ENCODE measurements around the gene PIGT.

PIGT gene

GRCh38 chr20:45415822-45416637 is at the start of gene PIGT:
PIGT (plus strand) TSS chr20:45416141; CDS start chr20:45416157, 16 bp downstream.
- DNase-seq = no peak

- no peak for DNase-seq
Observed at GRCh38 chr20:45366192-45366591, 49.7 kb upstream of the PIGT start.

GRCh38 chr20:45366631-45367030 is 49.3 kb upstream of the PIGT start:
- DNase-seq = no peak

GRCh38 chr20:45367126-45367525 is 48.8 kb upstream of the PIGT start:
- no peak for DNase-seq

GRCh38 chr20:45368221-45368980 is 47.5 kb upstream of the PIGT start:
- no peak for DNase-seq

- no peak for DNase-seq
Observed at GRCh38 chr20:45370571-45371160, 45.3 kb upstream of the PIGT start.

- no peak for DNase-seq
Observed at GRCh38 chr20:45372241-45372640, 43.7 kb upstream of the PIGT start.

- DNase-seq = no peak
Observed at GRCh38 chr20:45372646-45373352, 43.1 kb upstream of the PIGT start.

- DNase-seq = peak; percentile 20
Observed at GRCh38 chr20:45373353-45374100, 42.4 kb upstream of the PIGT start.

GRCh38 chr20:45374101-45374467 is 41.9 kb upstream of the PIGT start:
- no peak for DNase-seq

GRCh38 chr20:45374966-45375365 is 41.0 kb upstream of the PIGT start:
- DNase-seq = no peak

GRCh38 chr20:45377269-45377668 is 38.7 kb upstream of the PIGT start:
- DNase-seq = no peak

GRCh38 chr20:45378191-45378590 is 37.8 kb upstream of the PIGT start, which contains the start of gene TP53TG5:
TP53TG5 (minus strand) TSS chr20:45378325; CDS start chr20:45378236, 89 bp downstream.
- DNase-seq = no peak

- no peak for DNase-seq
Observed at GRCh38 chr20:45387274-45387673, 28.7 kb upstream of the PIGT start.

- no peak for DNase-seq
Observed at GRCh38 chr20:45390931-45391330, 25.0 kb upstream of the PIGT start.

- DNase-seq = no peak
Observed at GRCh38 chr20:45391559-45391958, 24.4 kb upstream of the PIGT start.

GRCh38 chr20:45392733-45393132 is 23.2 kb upstream of the PIGT start:
- no peak for DNase-seq

- no peak for DNase-seq
Observed at GRCh38 chr20:45394221-45395113, 21.5 kb upstream of the PIGT start.

- no peak for DNase-seq
Observed at GRCh38 chr20:45395114-45395415, 20.9 kb upstream of the PIGT start.

GRCh38 chr20:45399018-45399417 is 16.9 kb upstream of the PIGT start:
- DNase-seq = no peak

- no peak for DNase-seq
Observed at GRCh38 chr20:45400346-45401031, 15.5 kb upstream of the PIGT start.

All from NCI-H2107 (cell line).